Thoracic aorta endothelial cell (primary cell): ENCODE measurements around the gene CAPN15. TPM values are rescaled to one million over a fixed set of nuclear protein-coding genes. Genes with fewer than 3 reads are reported as not detected.

Source experiments
- small RNA-seq: library from RNA; depleted of rRNA; stranded (forward); fragments of <200 nt; gene quantifications from one replicate; pipeline ENCODE3, GENCODE V24; 2012
- total RNA-seq: library from RNA; depleted of rRNA; stranded (reverse); fragments of >200 nt; gene quantifications from 2 replicates; pipeline ENCODE4 v1.2.3, GENCODE V29; 2012

CAPN15 gene
- total RNA-seq, result 42.2 and 70.2 TPM in 2 replicates

GRCh38 chr16:527015-527903 is at the start of gene CAPN15:
TSS of gene CAPN15 (plus strand) at chr16:527712. CDS start at chr16:546839, 19,127 bp downstream.

GRCh38 chr16:560204-560700 is 32.7 kb downstream of the CAPN15 start, which contains the start of gene PRR35:
TSS of gene PRR35 (plus strand) at chr16:560394. CDS start at chr16:563295, 2,901 bp downstream.

GRCh38 chr16:566475-567372 is 39.2 kb downstream of the CAPN15 start, which contains the start of gene NHLRC4:
TSS of gene NHLRC4 (plus strand) at chr16:567005. CDS start at chr16:568048, 1,043 bp downstream.

GRCh38 chr16:569445-570254 is 42.1 kb downstream of the CAPN15 start, which contains the start of gene PIGQ:
TSS of gene PIGQ (plus strand) at chr16:569968. CDS start at chr16:574075, 4,107 bp downstream.

GRCh38 chr16:589658-590187 is 62.2 kb downstream of the CAPN15 start, which contains the start of gene RAB40C:
TSS of gene RAB40C (plus strand) at chr16:590066. CDS start at chr16:590292, 226 bp downstream.

Small RNA genes lying within 50 kb of the gene (small RNA-seq; reads per million reads assigned to genes)
- 0.63 reads per million for gene MIR3176
- not detected for gene MIR5587
- gene Z98883.1, result not detected

Other genes starting within 250 kb of the CAPN15 start
- 0.79 and 1.7 TPM in 2 replicates for gene ARHGDIG, start 247.1 kb upstream of the CAPN15 start, total RNA-seq
- 0.29 and 0.66 TPM in 2 replicates for gene PDIA2, start 244.5 kb upstream of the CAPN15 start, total RNA-seq
- 19.8 and 20.8 TPM in 2 replicates for gene AXIN1, start 175.0 kb upstream of the CAPN15 start, total RNA-seq
- 85.0 and 90.7 TPM in 2 replicates for gene MRPL28, start 157.2 kb upstream of the CAPN15 start, total RNA-seq
- 56.7 and 57.8 TPM in 2 replicates for gene PGAP6, start 145.7 kb upstream of the CAPN15 start, total RNA-seq
- 71.9 and 83.6 TPM in 2 replicates for gene NME4, start 130.5 kb upstream of the CAPN15 start, total RNA-seq
- gene DECR2, start 125.8 kb upstream of the CAPN15 start, total RNA-seq, result 12.2 and 16.1 TPM in 2 replicates
- gene RAB11FIP3, start 102.1 kb upstream of the CAPN15 start, total RNA-seq, result 34.2 and 39.8 TPM in 2 replicates
- gene PRR35, start 32.7 kb downstream of the CAPN15 start, total RNA-seq, result 0.07 TPM in 1 of 2 replicates, not detected in the other
- 0.86 and 1.1 TPM in 2 replicates for gene NHLRC4, start 39.3 kb downstream of the CAPN15 start, total RNA-seq
- 24.9 and 30.7 TPM in 2 replicates for gene PIGQ, start 42.3 kb downstream of the CAPN15 start, total RNA-seq
- gene RAB40C, start 62.4 kb downstream of the CAPN15 start, total RNA-seq, result 11.2 and 13.9 TPM in 2 replicates
- gene WFIKKN1, start 103.3 kb downstream of the CAPN15 start, total RNA-seq, result 0.13 and 0.22 TPM in 2 replicates
- 87.8 and 119 TPM in 2 replicates for gene METTL26, start 108.6 kb downstream of the CAPN15 start, total RNA-seq
- gene MCRIP2, start 114.1 kb downstream of the CAPN15 start, total RNA-seq, result 14.1 TPM in 2 replicates
- 14.6 and 26.4 TPM in 2 replicates for gene WDR90, start 121.7 kb downstream of the CAPN15 start, total RNA-seq
- 42.6 and 43.9 TPM in 2 replicates for gene RHOT2, start 140.4 kb downstream of the CAPN15 start, total RNA-seq
- gene RHBDL1, start 148.0 kb downstream of the CAPN15 start, total RNA-seq, result 0.27 and 0.29 TPM in 2 replicates
- 77.6 and 98.1 TPM in 2 replicates for gene STUB1, start 152.7 kb downstream of the CAPN15 start, total RNA-seq
- gene JMJD8, start 156.6 kb downstream of the CAPN15 start, total RNA-seq, result 34.8 and 47.0 TPM in 2 replicates
- 6.4 and 8.0 TPM in 2 replicates for gene WDR24, start 162.7 kb downstream of the CAPN15 start, total RNA-seq
- 0.65 and 0.66 TPM in 2 replicates for gene FBXL16, start 178.1 kb downstream of the CAPN15 start, total RNA-seq
- 9.4 and 18.7 TPM in 2 replicates for gene METRN, start 187.4 kb downstream of the CAPN15 start, total RNA-seq
- 23.0 and 32.0 TPM in 2 replicates for gene ANTKMT, start 193.4 kb downstream of the CAPN15 start, total RNA-seq
- gene CCDC78, start 198.7 kb downstream of the CAPN15 start, total RNA-seq, result 0.93 and 1.0 TPM in 2 replicates
- 5.6 and 7.7 TPM in 2 replicates for gene HAGHL, start 199.4 kb downstream of the CAPN15 start, total RNA-seq
- 24.5 and 28.3 TPM in 2 replicates for gene CIAO3, start 213.3 kb downstream of the CAPN15 start, total RNA-seq
- gene MSLN, start 233.0 kb downstream of the CAPN15 start, total RNA-seq, result not detected in 2 replicates